Measurements from ENCODE around the gene ARHGEF2. TPM values are rescaled to one million over a fixed set of nuclear protein-coding genes. Genes with fewer than 3 reads are reported as not detected.

ARHGEF2 gene
- polyA plus RNA-seq, 1 of the 3 experiments (the other 2 are of a cell fraction), result 50.8 TPM

DNA sequence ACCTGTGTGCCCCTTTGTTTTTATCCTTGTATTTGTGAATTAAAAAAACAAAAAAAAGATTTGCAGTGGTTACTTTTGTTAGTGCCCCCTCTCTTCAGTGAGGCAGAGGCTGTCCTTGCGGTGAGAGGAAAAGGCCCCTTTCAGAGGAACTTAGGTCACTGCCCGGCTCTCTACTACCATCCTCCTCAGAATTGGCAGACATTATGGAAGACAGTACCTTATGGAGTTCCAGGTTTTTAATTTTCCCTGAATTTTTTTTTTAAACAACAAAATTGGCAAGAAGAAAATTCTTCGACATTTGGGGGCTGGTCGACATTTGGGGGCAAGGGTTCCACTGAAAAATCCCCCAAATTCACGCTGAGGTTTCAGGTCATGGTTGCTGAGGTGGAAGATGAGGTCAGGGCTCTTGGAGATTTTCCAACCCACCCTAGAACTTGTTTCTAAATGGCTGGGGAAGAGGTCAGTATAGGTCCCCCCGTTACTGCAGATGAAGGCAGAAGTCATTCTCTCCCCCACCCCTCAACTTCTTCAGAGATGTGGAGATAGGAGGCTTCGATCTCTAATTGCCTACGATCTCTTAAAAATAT is 31.6 kb downstream of the ARHGEF2 start:
- Histone ChIP-seq H3K4me1 (ENCODE audit: control insufficient read depth in 1 of 2, insufficient read depth in 2 of 2, low read depth in 1 of 2, low read length in 1 of 2) (peaks cover 0 to under 1% of the 10 kb centered on the region in 2 experiments; a peak in 1 of 4 replicates), H3K27me3 (ENCODE audit: insufficient read depth) (no peaks in the 10 kb centered on the region), H3K4me2 (no peak overlapping the region), H3K9me2 (no peaks in the 10 kb centered on the region), H3K27ac (ENCODE audit: low read depth in 2 of 2, low read length in 1 of 2) (no peak overlapping the region), H3K9ac (no peak overlapping the region), H3K9me3 (no peaks in the 10 kb centered on the region), H3K36me3 (replicated peaks in 1 of 2; ENCODE audit: control insufficient read depth in 1 of 2, insufficient read depth in 2 of 2, low read length in 1 of 2) (peaks cover 39 to 45% of the 10 kb centered on the region in 2 experiments), H3K4me3 (ENCODE audit: low read depth in 2 of 2, low read length in 1 of 2) (no peak overlapping the region), H2AFZ (ENCODE audit: low read depth) (no peak overlapping the region), H4K20me1 (ENCODE audit: insufficient read depth) (no peaks in the 10 kb centered on the region), H3K79me2 (ENCODE audit: insufficient read depth) (no peaks in the 10 kb centered on the region), H3F3A (replicated peaks; ENCODE audit: insufficient read depth) (peaks cover 50% of the 10 kb centered on the region)
- ChIA-PET POLR2A (no interaction called here), CTCF (interaction anchor here (1.0 to 2.6 kb wide), 3 partner anchors 14 to 43 kb away, joined by 3 to 10 read pairs (median 4); no protein-coding TSS in a partner anchor)
- 95% methylated on average over 8 of the region's 8 CpGs for WGBS (ENCODE audit: low lambda C conversion rate)
- TF ChIP-seq RXRA (IDR thresholded peaks at IDR 0.05; ENCODE audit: borderline replicate concordance, low read depth), result no peak
- TF ChIP-seq MEF2A (IDR thresholded peaks at IDR 0.05; ENCODE audit: borderline replicate concordance, low read depth), result no peak
- TF ChIP-seq FOSL2 (IDR thresholded peaks at IDR 0.05; ENCODE audit: borderline replicate concordance, low read depth), result no peak
- TF ChIP-seq FOXJ3 (CRISPR knock-in tag; IDR thresholded peaks at IDR 0.05), result no peak
- no peak for TF ChIP-seq RAD21 (IDR thresholded peaks at IDR 0.05; ENCODE audit: low read length)
- no peak for TF ChIP-seq TAF1 (IDR thresholded peaks at IDR 0.05; ENCODE audit: borderline replicate concordance, low read depth, low read length)
- TF ChIP-seq GATA2 (CRISPR knock-in tag; IDR thresholded peaks at IDR 0.05), result no peak
- TF ChIP-seq, protein P1, sequence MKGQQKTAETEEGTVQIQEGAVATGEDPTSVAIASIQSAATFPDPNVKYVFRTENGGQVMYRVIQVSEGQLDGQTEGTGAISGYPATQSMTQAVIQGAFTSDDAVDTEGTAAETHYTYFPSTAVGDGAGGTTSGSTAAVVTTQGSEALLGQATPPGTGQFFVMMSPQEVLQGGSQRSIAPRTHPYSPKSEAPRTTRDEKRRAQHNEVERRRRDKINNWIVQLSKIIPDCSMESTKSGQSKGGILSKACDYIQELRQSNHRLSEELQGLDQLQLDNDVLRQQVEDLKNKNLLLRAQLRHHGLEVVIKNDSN (IDR thresholded peaks at IDR 0.05; ENCODE audit: borderline replicate concordance, low read depth), result no peak
- TF ChIP-seq, protein P2, sequence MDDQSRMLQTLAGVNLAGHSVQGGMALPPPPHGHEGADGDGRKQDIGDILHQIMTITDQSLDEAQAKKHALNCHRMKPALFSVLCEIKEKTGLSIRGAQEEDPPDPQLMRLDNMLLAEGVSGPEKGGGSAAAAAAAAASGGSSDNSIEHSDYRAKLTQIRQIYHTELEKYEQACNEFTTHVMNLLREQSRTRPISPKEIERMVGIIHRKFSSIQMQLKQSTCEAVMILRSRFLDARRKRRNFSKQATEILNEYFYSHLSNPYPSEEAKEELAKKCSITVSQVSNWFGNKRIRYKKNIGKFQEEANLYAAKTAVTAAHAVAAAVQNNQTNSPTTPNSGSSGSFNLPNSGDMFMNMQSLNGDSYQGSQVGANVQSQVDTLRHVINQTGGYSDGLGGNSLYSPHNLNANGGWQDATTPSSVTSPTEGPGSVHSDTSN (IDR thresholded peaks at IDR 0.05), result no peak
- TF ChIP-seq EZH2phosphoT487 (IDR thresholded peaks at IDR 0.05; ENCODE audit: borderline replicate concordance, low read depth), result no peak
- no peak for TF ChIP-seq MXI1 (IDR thresholded peaks at IDR 0.05; ENCODE audit: low read depth, low read length)
- TF ChIP-seq EP300 (IDR thresholded peaks at IDR 0.05; ENCODE audit: borderline replicate concordance in 1 of 2, low read depth in 1 of 2, low read length in 1 of 2), result no peak
- TF ChIP-seq, protein P3, sequence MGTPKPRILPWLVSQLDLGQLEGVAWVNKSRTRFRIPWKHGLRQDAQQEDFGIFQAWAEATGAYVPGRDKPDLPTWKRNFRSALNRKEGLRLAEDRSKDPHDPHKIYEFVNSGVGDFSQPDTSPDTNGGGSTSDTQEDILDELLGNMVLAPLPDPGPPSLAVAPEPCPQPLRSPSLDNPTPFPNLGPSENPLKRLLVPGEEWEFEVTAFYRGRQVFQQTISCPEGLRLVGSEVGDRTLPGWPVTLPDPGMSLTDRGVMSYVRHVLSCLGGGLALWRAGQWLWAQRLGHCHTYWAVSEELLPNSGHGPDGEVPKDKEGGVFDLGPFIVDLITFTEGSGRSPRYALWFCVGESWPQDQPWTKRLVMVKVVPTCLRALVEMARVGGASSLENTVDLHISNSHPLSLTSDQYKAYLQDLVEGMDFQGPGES (IDR thresholded peaks at IDR 0.05; ENCODE audit: low read depth, low read length), result no peak
- TF ChIP-seq CHD2 (IDR thresholded peaks at IDR 0.05; ENCODE audit: low read length, partially characterized antibody), result no peak
- TF ChIP-seq TEAD4 (IDR thresholded peaks at IDR 0.05; ENCODE audit: borderline replicate concordance, insufficient read depth), result no peak
- TF ChIP-seq RCOR1 (IDR thresholded peaks at IDR 0.05; ENCODE audit: low read length), result no peak
- TF ChIP-seq NRF1 (IDR thresholded peaks at IDR 0.05; ENCODE audit: low read depth, low read length), result no peak
- no peak for TF ChIP-seq YY1 (IDR thresholded peaks at IDR 0.05; ENCODE audit: low read depth)
- TF ChIP-seq GABPA (IDR thresholded peaks at IDR 0.05; ENCODE audit: low read depth), result no peak
- no peak for DNase-seq

Data from SK-N-SH (cell line).